ENCODE data around the gene CHST11.

- no peak for TF ChIP-seq CTCF (IDR thresholded peaks at IDR 0.05)
- TF ChIP-seq POLR2A (IDR thresholded peaks at IDR 0.05; ENCODE audit: low read depth), result no peak
- no peak for TF ChIP-seq POLR2AphosphoS5 (IDR thresholded peaks at IDR 0.05)
These were observed 170.7 kb downstream of the CHST11 start for GRCh38 chr12:104627231-104627989.

Data from esophagus muscularis mucosa (tissue), 3 donors.